Hepatocyte (in vitro differentiated cells): Measurements from ENCODE around the gene FAM120B.

Source experiments
- EZH2phosphoT487 ChIP-seq: fragments of 200-600 bp; sonication (generic); IDR thresholded peaks from one replicate; pipeline ENCODE4 v1.6.1; 2018; ENCODE audit warnings: antibody characterized with exemption, mild to moderate bottlenecking, low read depth, moderate library complexity; ENCODE audit not compliant: unreplicated experiment, severe bottlenecking
- TF ChIP-seq, protein P1 (sequence below): fragments of 200-600 bp; sonication (generic); IDR thresholded peaks from 2 replicates; pipeline ENCODE4 v1.5.1; 2016; ENCODE audit warnings: antibody characterized with exemption, mild to moderate bottlenecking; ENCODE audit not compliant: poor library complexity

DNA sequence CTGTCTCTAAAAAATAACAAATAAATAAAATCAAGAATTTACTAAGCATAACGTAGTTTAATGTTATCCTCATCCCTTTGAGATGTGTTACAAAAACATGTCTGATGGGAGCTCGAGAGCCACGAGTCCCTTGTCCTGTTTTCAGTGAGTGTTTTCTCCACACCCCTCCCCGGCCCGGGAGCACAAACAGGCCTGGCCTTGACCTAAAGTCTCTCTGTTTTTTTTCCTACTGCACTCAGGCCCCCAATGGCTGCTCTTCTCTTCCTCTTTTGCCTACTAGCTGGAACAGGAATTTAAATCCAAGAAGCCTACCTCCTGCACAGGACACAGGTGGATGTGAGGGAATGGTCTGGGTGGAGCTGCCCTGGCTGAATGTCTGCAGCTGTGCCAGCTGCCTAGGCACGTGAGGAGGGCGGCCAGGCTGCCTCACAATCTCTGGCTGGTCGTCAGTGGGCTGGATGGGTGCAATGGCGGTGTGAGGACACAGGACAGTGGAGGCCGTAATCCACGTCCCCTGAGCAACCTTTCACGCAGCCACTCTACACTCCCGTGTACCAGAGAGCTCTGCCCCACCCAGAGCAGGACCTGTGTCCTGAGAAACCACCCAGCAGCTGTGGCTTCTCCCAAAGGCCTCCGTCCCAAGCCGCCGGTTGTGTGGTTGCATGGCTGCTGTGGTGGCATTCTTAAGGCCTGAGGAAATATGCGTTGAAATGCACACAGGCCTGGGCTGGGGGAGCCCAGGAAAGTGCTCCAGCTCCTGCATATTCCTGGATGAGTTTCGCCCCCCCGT lies 117.5 kb downstream of the FAM120B start:
- TF ChIP-seq, protein P1, sequence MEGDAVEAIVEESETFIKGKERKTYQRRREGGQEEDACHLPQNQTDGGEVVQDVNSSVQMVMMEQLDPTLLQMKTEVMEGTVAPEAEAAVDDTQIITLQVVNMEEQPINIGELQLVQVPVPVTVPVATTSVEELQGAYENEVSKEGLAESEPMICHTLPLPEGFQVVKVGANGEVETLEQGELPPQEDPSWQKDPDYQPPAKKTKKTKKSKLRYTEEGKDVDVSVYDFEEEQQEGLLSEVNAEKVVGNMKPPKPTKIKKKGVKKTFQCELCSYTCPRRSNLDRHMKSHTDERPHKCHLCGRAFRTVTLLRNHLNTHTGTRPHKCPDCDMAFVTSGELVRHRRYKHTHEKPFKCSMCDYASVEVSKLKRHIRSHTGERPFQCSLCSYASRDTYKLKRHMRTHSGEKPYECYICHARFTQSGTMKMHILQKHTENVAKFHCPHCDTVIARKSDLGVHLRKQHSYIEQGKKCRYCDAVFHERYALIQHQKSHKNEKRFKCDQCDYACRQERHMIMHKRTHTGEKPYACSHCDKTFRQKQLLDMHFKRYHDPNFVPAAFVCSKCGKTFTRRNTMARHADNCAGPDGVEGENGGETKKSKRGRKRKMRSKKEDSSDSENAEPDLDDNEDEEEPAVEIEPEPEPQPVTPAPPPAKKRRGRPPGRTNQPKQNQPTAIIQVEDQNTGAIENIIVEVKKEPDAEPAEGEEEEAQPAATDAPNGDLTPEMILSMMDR: no peak
- no peak for TF ChIP-seq EZH2phosphoT487
